Stimulated activated CD4-positive, alpha-beta T cell treated with anti-CD3 and anti-CD28 coated beads, TNF-alpha, amount 100 ng/mL, for 48 hours (primary cell): ENCODE results near the gene FMO3.

Experiments used
- DNase-seq, 3 donors: peaks; one replicate each; pipeline ENCODE4 v3.0.0-alpha.2; 2020; ENCODE audit warnings: low read depth in 3 of 3

FMO3 gene

GRCh38 chr1:171159148-171159547, 68.4 kb downstream of the FMO3 start:
- DNase-seq: no peak

GRCh38 chr1:171160211-171160610, 69.5 kb downstream of the FMO3 start:
- no peak for DNase-seq

- DNase-seq: no peak
Measured at GRCh38 chr1:171160639-171161354, 70.1 kb downstream of the FMO3 start.

- no peak for DNase-seq
Measured at GRCh38 chr1:171161431-171161830, 70.7 kb downstream of the FMO3 start.

GRCh38 chr1:171166361-171166760, 75.7 kb downstream of the FMO3 start:
- DNase-seq: no peak
